NCI-H69 (cell line): Measurements from ENCODE around the gene FAM217B.

Experiments used
- DNase-seq: peaks from one replicate; lab custom pipeline; 2025; lab: John Stamatoyannopoulos, UW

Gene FAM217B

GRCh38 chr20:59940129-59940955 is at the start of gene FAM217B, which contains the start of gene PPP1R3D:
Gene FAM217B (plus strand): TSS chr20:59940389. CDS start chr20:59943944, 3,555 bp downstream.
Gene PPP1R3D (minus strand): TSS chr20:59940305. CDS start chr20:59939931, 374 bp downstream.
- peak; percentile 91 for DNase-seq

- no peak for DNase-seq
Observed at GRCh38 chr20:59891581-59891980, 48.6 kb upstream of the FAM217B start.

GRCh38 chr20:59895908-59896307 is 44.3 kb upstream of the FAM217B start:
- DNase-seq: no peak

GRCh38 chr20:59902470-59902869 is 37.7 kb upstream of the FAM217B start:
- no peak for DNase-seq

GRCh38 chr20:59903621-59904020 is 36.6 kb upstream of the FAM217B start:
- DNase-seq: no peak

- no peak for DNase-seq
Observed at GRCh38 chr20:59908855-59909254, 31.3 kb upstream of the FAM217B start.

- DNase-seq: no peak
Observed at GRCh38 chr20:59911041-59911440, 29.1 kb upstream of the FAM217B start.

- no peak for DNase-seq
Observed at GRCh38 chr20:59912609-59913008, 27.6 kb upstream of the FAM217B start.

- no peak for DNase-seq
Observed at GRCh38 chr20:59920944-59921343, 19.2 kb upstream of the FAM217B start.

GRCh38 chr20:59923514-59923913 is 16.7 kb upstream of the FAM217B start:
- DNase-seq: no peak

- DNase-seq: no peak
Observed at GRCh38 chr20:59925359-59925758, 14.8 kb upstream of the FAM217B start.

GRCh38 chr20:59925899-59926298 is 14.3 kb upstream of the FAM217B start:
- peak; percentile 37 for DNase-seq

- DNase-seq: no peak
Observed at GRCh38 chr20:59931511-59932312, 8.5 kb upstream of the FAM217B start.

- DNase-seq: no peak
Observed at GRCh38 chr20:59932616-59933295, 7.4 kb upstream of the FAM217B start.

GRCh38 chr20:59933296-59933848 is 6.8 kb upstream of the FAM217B start, which contains the start of gene SYCP2:
Gene SYCP2 (minus strand): TSS chr20:59933637. CDS start chr20:59922413, 11,224 bp downstream.
- no peak for DNase-seq

- peak; percentile 61 for DNase-seq
Observed at GRCh38 chr20:59933849-59934585, 6.2 kb upstream of the FAM217B start.

- no peak for DNase-seq
Observed at GRCh38 chr20:59935457-59936185, 4.6 kb upstream of the FAM217B start.

GRCh38 chr20:59936409-59936808 is 3.8 kb upstream of the FAM217B start:
- no peak for DNase-seq

GRCh38 chr20:59937150-59937549 is 3.0 kb upstream of the FAM217B start:
- DNase-seq: no peak

- DNase-seq: no peak
Observed at GRCh38 chr20:59938221-59938620, 2.0 kb upstream of the FAM217B start.

- no peak for DNase-seq
Observed at GRCh38 chr20:59938696-59939051, 1.5 kb upstream of the FAM217B start.
